HEK293T (cell line): ENCODE data around the gene NXNL1.

Experiments
- ARNT ChIP-seq: fragments of 450-650 bp; IDR thresholded peaks from 2 replicates; pipeline ENCODE4 v1.6.1; 2017; ENCODE audit warnings: mild to moderate bottlenecking
- CTBP1 ChIP-seq: fragments of 450-650 bp; IDR thresholded peaks from 2 replicates; pipeline ENCODE4 v1.6.1; 2016; ENCODE audit warnings: borderline replicate concordance
- FOXA1 ChIP-seq: fragments of 450-650 bp; IDR thresholded peaks from 2 replicates; pipeline ENCODE4 v1.6.1; 2016; ENCODE audit warnings: mild to moderate bottlenecking
- FOXK2 ChIP-seq: fragments of 450-650 bp; IDR thresholded peaks from 2 replicates; pipeline ENCODE4 v1.6.1; 2016; ENCODE audit warnings: mild to moderate bottlenecking
- FOXM1 ChIP-seq: fragments of 450-650 bp; IDR thresholded peaks from 2 replicates; pipeline ENCODE4 v1.6.1; 2017; ENCODE audit warnings: mild to moderate bottlenecking, borderline replicate concordance
- HDGF ChIP-seq: fragments of 450-650 bp; IDR thresholded peaks from 2 replicates; pipeline ENCODE4 v1.6.1; 2017; ENCODE audit warnings: antibody characterized with exemption, borderline replicate concordance
- NFRKB ChIP-seq: fragments of 450-650 bp; IDR thresholded peaks from 2 replicates; pipeline ENCODE4 v1.6.1; 2016; ENCODE audit warnings: mild to moderate bottlenecking, moderate library complexity
- SP1 ChIP-seq: fragments of 450-650 bp; IDR thresholded peaks from 2 replicates; pipeline ENCODE4 v1.6.1; 2017
- SUZ12 ChIP-seq: fragments of 450-650 bp; IDR thresholded peaks from 2 replicates; pipeline ENCODE4 v1.6.1; 2016; ENCODE audit warnings: mild to moderate bottlenecking
- TARDBP ChIP-seq: fragments of 450-650 bp; IDR thresholded peaks from 2 replicates; pipeline ENCODE4 v1.6.1; 2016
- TF ChIP-seq, protein P1 (sequence below): fragments of 450-650 bp; IDR thresholded peaks from 2 replicates; pipeline ENCODE4 v1.6.1; 2016

GRCh38 chr19:17435218-17435617 lies 25.5 kb downstream of the NXNL1 start:
- TF ChIP-seq ARNT (no peak), FOXA1 (no peak), FOXM1 (no peak), NFRKB (no peak), CTBP1 (no peak), SUZ12 (no peak), SP1 (no peak), HDGF (no peak), TARDBP (no peak), FOXK2 (no peak)
- TF ChIP-seq, protein P1, sequence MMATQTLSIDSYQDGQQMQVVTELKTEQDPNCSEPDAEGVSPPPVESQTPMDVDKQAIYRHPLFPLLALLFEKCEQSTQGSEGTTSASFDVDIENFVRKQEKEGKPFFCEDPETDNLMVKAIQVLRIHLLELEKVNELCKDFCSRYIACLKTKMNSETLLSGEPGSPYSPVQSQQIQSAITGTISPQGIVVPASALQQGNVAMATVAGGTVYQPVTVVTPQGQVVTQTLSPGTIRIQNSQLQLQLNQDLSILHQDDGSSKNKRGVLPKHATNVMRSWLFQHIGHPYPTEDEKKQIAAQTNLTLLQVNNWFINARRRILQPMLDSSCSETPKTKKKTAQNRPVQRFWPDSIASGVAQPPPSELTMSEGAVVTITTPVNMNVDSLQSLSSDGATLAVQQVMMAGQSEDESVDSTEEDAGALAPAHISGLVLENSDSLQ = no peak
